ENCODE measurements around the gene MINAR1.
"Not testable (repeated sequence)": the region's sequence is repeated elsewhere in the genome, so short reads cannot be mapped to it uniquely, and the experiment has no call there.

MINAR1 gene

DNA sequence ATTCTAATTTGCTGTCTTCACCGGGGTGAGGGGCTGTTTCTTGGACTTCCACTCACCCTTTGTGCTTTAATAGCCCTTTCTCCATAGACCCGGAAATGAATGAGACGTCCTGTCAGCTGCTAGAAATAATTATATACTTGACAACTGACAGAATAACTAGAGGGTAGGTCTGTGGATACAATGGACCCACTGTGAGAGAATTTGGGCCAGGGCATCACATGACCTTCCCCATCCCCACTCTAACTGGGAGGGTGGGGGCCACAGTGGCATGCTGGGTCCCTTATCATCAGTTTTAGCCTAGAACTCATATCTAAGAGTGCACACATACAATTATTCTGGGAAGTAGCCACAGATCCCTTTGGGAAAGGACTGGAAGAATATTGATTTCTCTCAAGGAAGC is 25.9 kb upstream of the MINAR1 start:
- DNase-seq (ENCODE audit: insufficient read length, low spot score): no peak
- FAIRE-seq: no peak
- TF ChIP-seq POLR2A (IDR thresholded peaks at IDR 0.05; ENCODE audit: low read depth, low read length) (no peak), PAX5 (IDR thresholded peaks at IDR 0.05; ENCODE audit: insufficient read depth, low read length, severe bottlenecking) (no peak), POLR2AphosphoS5 (IDR thresholded peaks at IDR 0.05; ENCODE audit: low read depth, low read length) (no peak), TAF1 (IDR thresholded peaks at IDR 0.05; ENCODE audit: low read depth, low read length) (no peak), POU2F2 (IDR thresholded peaks at IDR 0.05; ENCODE audit: low read depth, low read length) (no peak), SPI1 (IDR thresholded peaks at IDR 0.05; ENCODE audit: low read depth, low read length) (no peak)

DNA sequence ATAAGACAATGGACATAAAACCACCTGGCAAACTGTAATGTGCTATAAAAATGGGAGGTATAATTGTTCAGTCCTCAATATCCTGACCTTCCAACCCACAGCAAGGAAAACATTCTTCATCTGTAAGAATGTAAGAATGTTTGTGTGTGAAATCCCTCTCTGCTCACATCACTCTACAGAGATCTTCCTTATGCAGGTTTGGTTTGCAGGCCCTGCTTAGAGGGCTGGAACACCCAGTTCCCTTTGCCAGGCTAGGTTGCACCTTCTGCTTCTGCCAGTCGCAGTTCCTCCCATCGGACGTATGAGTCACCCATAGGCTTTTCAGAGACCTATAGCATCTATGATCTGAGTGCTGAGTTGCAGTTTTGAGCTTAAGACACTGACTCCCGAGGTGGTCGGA is 24.1 kb upstream of the MINAR1 start:
- FAIRE-seq (no peak), DNase-seq (ENCODE audit: insufficient read length, low spot score) (no peak)
- TF ChIP-seq SPI1 (IDR thresholded peaks at IDR 0.05; ENCODE audit: low read depth, low read length) (no peak), PAX5 (IDR thresholded peaks at IDR 0.05; ENCODE audit: insufficient read depth, low read length, severe bottlenecking) (no peak), TAF1 (IDR thresholded peaks at IDR 0.05; ENCODE audit: low read depth, low read length) (no peak), POLR2AphosphoS5 (IDR thresholded peaks at IDR 0.05; ENCODE audit: low read depth, low read length) (no peak), POLR2A (IDR thresholded peaks at IDR 0.05; ENCODE audit: low read depth, low read length) (no peak), POU2F2 (IDR thresholded peaks at IDR 0.05; ENCODE audit: low read depth, low read length) (no peak)

DNA sequence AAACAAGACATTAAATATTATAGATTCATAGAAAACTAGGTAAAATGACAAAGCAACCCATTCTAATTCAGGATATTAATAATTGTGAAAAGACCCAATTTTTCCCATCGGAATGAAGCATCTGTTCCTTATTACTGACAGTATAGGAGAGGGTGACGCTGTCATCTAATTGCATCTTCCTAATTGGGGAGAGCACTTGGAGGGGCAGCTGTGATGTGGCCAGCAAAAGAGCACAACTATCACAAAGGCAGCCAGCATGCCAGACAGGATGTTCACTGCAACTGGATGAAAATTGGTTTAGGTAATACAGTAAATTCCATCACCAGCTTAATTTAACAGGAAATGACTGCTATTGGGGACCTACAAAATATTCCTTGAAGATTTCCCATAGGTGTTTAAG is 21.9 kb upstream of the MINAR1 start:
- no peak for TF ChIP-seq POU2F2 (IDR thresholded peaks at IDR 0.05; ENCODE audit: low read depth, low read length)
- TF ChIP-seq PAX5 (IDR thresholded peaks at IDR 0.05; ENCODE audit: insufficient read depth, low read length, severe bottlenecking): no peak
- no peak for TF ChIP-seq SPI1 (IDR thresholded peaks at IDR 0.05; ENCODE audit: low read depth, low read length)
- no peak for TF ChIP-seq POLR2AphosphoS5 (IDR thresholded peaks at IDR 0.05; ENCODE audit: low read depth, low read length)
- TF ChIP-seq POLR2A (IDR thresholded peaks at IDR 0.05; ENCODE audit: low read depth, low read length): no peak
- TF ChIP-seq TAF1 (IDR thresholded peaks at IDR 0.05; ENCODE audit: low read depth, low read length): no peak
- DNase-seq (ENCODE audit: insufficient read length, low spot score): no peak
- FAIRE-seq: no peak

GRCh38 chr15:79412010-79412409 is 20.1 kb upstream of the MINAR1 start:
- FAIRE-seq (no peak), DNase-seq (ENCODE audit: insufficient read length, low spot score) (no peak)
- TF ChIP-seq POLR2A (IDR thresholded peaks at IDR 0.05; ENCODE audit: low read depth, low read length) (no peak), POU2F2 (IDR thresholded peaks at IDR 0.05; ENCODE audit: low read depth, low read length) (no peak), SPI1 (IDR thresholded peaks at IDR 0.05; ENCODE audit: low read depth, low read length) (no peak), TAF1 (IDR thresholded peaks at IDR 0.05; ENCODE audit: low read depth, low read length) (no peak), POLR2AphosphoS5 (IDR thresholded peaks at IDR 0.05; ENCODE audit: low read depth, low read length) (no peak), PAX5 (IDR thresholded peaks at IDR 0.05; ENCODE audit: insufficient read depth, low read length, severe bottlenecking) (no peak)

GRCh38 chr15:79412429-79412828 is 19.7 kb upstream of the MINAR1 start:
- DNase-seq (ENCODE audit: insufficient read length, low spot score) (no peak), FAIRE-seq (no peak)
- TF ChIP-seq POLR2AphosphoS5 (IDR thresholded peaks at IDR 0.05; ENCODE audit: low read depth, low read length): no peak
- TF ChIP-seq TAF1 (IDR thresholded peaks at IDR 0.05; ENCODE audit: low read depth, low read length): no peak
- no peak for TF ChIP-seq PAX5 (IDR thresholded peaks at IDR 0.05; ENCODE audit: insufficient read depth, low read length, severe bottlenecking)
- TF ChIP-seq POLR2A (IDR thresholded peaks at IDR 0.05; ENCODE audit: low read depth, low read length): no peak
- TF ChIP-seq POU2F2 (IDR thresholded peaks at IDR 0.05; ENCODE audit: low read depth, low read length): no peak
- no peak for TF ChIP-seq SPI1 (IDR thresholded peaks at IDR 0.05; ENCODE audit: low read depth, low read length)

DNA sequence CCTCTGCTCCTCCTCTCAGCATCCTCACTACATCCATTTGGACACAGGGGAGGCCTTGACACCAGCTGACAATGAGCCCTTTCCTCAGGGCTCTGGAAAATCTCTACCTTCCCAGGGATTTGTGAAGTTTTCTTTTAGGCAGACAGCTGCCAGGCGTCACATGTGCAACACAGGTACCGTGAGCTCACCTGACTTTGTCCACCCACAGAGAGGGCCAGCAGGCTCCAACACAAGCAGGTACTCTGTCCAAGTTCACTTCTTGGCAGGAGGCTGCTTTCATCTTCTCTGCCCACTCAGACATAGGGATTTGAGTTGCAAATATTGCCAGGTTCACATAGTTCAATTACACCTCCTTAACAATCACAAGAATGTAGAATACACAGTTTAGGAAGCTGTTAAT is 15.3 kb upstream of the MINAR1 start:
- DNase-seq (ENCODE audit: insufficient read length, low spot score) (no peak), FAIRE-seq (no peak)
- TF ChIP-seq POLR2A (IDR thresholded peaks at IDR 0.05; ENCODE audit: low read depth, low read length) (no peak), PAX5 (IDR thresholded peaks at IDR 0.05; ENCODE audit: insufficient read depth, low read length, severe bottlenecking) (no peak), TAF1 (IDR thresholded peaks at IDR 0.05; ENCODE audit: low read depth, low read length) (no peak), POU2F2 (IDR thresholded peaks at IDR 0.05; ENCODE audit: low read depth, low read length) (no peak), SPI1 (IDR thresholded peaks at IDR 0.05; ENCODE audit: low read depth, low read length) (no peak), POLR2AphosphoS5 (IDR thresholded peaks at IDR 0.05; ENCODE audit: low read depth, low read length) (no peak)

DNA sequence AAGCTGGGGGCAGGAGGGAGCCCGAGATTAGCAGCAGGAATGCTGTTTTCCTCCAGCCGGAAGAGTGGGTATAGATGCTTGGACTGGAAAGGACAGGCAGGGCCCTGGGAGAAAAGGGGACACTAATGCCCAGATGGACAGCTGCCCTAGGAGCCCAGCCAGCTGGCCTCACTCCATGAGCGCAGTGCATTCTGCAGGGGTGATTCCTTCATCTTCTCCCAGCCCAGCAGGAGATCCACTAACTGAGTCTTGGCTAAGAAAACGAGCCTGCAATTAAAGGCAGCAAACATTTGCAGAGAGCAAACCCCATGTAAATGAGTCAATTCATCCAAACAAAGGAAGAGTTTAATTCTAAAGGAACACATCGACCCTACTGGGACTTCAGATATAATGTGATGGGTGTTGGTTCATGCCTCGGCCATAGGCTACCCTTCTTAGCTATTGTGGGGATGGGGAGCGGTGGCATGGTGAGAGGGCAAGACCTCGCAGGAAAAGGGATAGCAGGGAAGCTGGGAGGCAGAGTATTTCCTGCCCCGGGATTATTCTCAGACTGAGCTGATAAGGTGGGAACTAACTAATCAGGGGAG is 13.3 kb upstream of the MINAR1 start:
- DNase-seq (ENCODE audit: insufficient read length, low spot score) (no peak), FAIRE-seq (no peak)
- no peak for TF ChIP-seq POLR2AphosphoS5 (IDR thresholded peaks at IDR 0.05; ENCODE audit: low read depth, low read length)
- TF ChIP-seq TAF1 (IDR thresholded peaks at IDR 0.05; ENCODE audit: low read depth, low read length): no peak
- no peak for TF ChIP-seq PAX5 (IDR thresholded peaks at IDR 0.05; ENCODE audit: insufficient read depth, low read length, severe bottlenecking)
- no peak for TF ChIP-seq SPI1 (IDR thresholded peaks at IDR 0.05; ENCODE audit: low read depth, low read length)

GRCh38 chr15:79425591-79426295 is 6.4 kb upstream of the MINAR1 start:
- no peak for TF ChIP-seq POU2F2 (IDR thresholded peaks at IDR 0.05; ENCODE audit: low read depth, low read length)
- no peak for TF ChIP-seq POLR2A (IDR thresholded peaks at IDR 0.05; ENCODE audit: low read depth, low read length)
- no peak for TF ChIP-seq TAF1 (IDR thresholded peaks at IDR 0.05; ENCODE audit: low read depth, low read length)
- TF ChIP-seq SPI1 (IDR thresholded peaks at IDR 0.05; ENCODE audit: low read depth, low read length): no peak
- TF ChIP-seq PAX5 (IDR thresholded peaks at IDR 0.05; ENCODE audit: insufficient read depth, low read length, severe bottlenecking): no peak
- TF ChIP-seq POLR2AphosphoS5 (IDR thresholded peaks at IDR 0.05; ENCODE audit: low read depth, low read length): no peak
- no peak for DNase-seq (ENCODE audit: insufficient read length, low spot score)
- FAIRE-seq: no peak

DNA sequence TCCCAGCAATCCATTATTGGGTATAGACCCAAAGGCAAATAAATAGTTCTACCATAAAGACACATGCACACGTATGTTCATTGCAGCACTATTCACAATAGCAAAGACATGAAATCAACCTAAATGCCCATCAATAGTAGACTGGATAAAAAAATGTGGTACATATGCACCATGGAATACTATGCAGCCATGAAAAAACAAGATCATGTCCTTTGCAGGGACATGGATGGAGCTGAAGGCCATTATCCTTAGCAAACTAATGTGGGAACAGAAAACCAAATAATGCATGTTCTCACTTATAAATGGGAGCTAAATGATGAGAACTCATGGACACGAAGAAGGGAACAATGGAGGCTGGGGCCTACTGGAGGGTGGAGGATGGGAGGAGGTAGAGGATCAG is 5.2 kb upstream of the MINAR1 start:
- not testable (repeated sequence) for FAIRE-seq; DNase-seq (ENCODE audit: insufficient read length, low spot score)
